NB4 (cell line): ENCODE results near the gene COMP.

ENCODE experiments used
- DNase-seq: peaks from one replicate; pipeline ENCODE4 v3.0.0; 2010; ENCODE audit warnings: low read depth
- H3K4me3 ChIP-seq: one replicate; pipeline ENCODE4 v1.5.1; 2011; ENCODE audit warnings: mild to moderate bottlenecking, low read depth, low read length, moderate library complexity
- CTCF ChIP-seq: IDR thresholded peaks from one replicate; pipeline ENCODE4 v1.5.1; 2012; ENCODE audit warnings: low read depth, low read length
- MAX ChIP-seq: IDR thresholded peaks from 2 replicates; pipeline ENCODE4 v1.6.1; 2011; ENCODE audit warnings: low read depth, low read length
- MYC ChIP-seq: IDR thresholded peaks from 2 replicates; pipeline ENCODE4 v1.6.1; 2011; ENCODE audit warnings: low read depth, low read length
- POLR2A ChIP-seq: IDR thresholded peaks from 2 replicates; pipeline ENCODE4 v1.6.1; 2011; ENCODE audit warnings: mild to moderate bottlenecking; ENCODE audit not compliant: insufficient read length; ENCODE audit errors: extremely low read depth

The COMP gene

GRCh38 chr19:18759995-18760426, 31.1 kb downstream of the COMP start:
- TF ChIP-seq POLR2A (no peak), MYC (no peak), MAX (no peak), CTCF (no peak)
- H3K4me3 ChIP-seq, result no peak overlapping the region
- no peak for DNase-seq

- TF ChIP-seq MYC, result no peak
- TF ChIP-seq MAX, result no peak
- TF ChIP-seq CTCF, result no peak
- no peak for TF ChIP-seq POLR2A
- H3K4me3 ChIP-seq, result no peak overlapping the region
- DNase-seq, result no peak
Measured at GRCh38 chr19:18759304-18759994, 31.7 kb downstream of the COMP start.

GRCh38 chr19:18756896-18757295, 34.2 kb downstream of the COMP start:
- no peak for DNase-seq
- TF ChIP-seq POLR2A, result no peak
- no peak for TF ChIP-seq CTCF
- TF ChIP-seq MAX, result no peak
- TF ChIP-seq MYC, result no peak
- no peak overlapping the region for H3K4me3 ChIP-seq

GRCh38 chr19:18754501-18754900, 36.6 kb downstream of the COMP start:
- DNase-seq, result no peak
- no peak overlapping the region for H3K4me3 ChIP-seq
- TF ChIP-seq MYC (no peak), POLR2A (no peak), CTCF (no peak), MAX (no peak)

GRCh38 chr19:18751571-18751970, 39.5 kb downstream of the COMP start:
- no peak for DNase-seq
- no peak overlapping the region for H3K4me3 ChIP-seq
- TF ChIP-seq MAX (no peak), POLR2A (no peak), CTCF (no peak), MYC (no peak)
